HEK293 (cell line): ENCODE measurements around the gene CARMIL3.
"Not testable (repeated sequence)": the region's sequence is repeated elsewhere in the genome, so short reads cannot be mapped to it uniquely, and the experiment has no call there.

Experiments used
- CTCF ChIA-PET: fragments of 350-600 bp; formaldehyde crosslinking; extraction: SDS; loops from one replicate; lab custom pipeline; 2021; ENCODE audit warnings: antibody characterized with exemption; lab: Yijun Ruan, JAX
- POLR2A ChIA-PET: fragments of 300-600 bp; formaldehyde crosslinking; extraction: SDS; loops from one replicate; lab custom pipeline; 2020; ENCODE audit warnings: antibody characterized with exemption, inconsistent platforms; lab: Yijun Ruan, JAX
- H3K27ac ChIP-seq: fragments of 200-500 bp; sonication (Bioruptor generic); 2 replicates; pipeline ENCODE4 v1.5.1; 2014; ENCODE audit warnings: low read depth, low read length, control low read depth, inconsistent platforms; ENCODE audit errors: extremely low read depth
- H3K36me3 ChIP-seq, 2 experiments: fragments of 200-500 bp in 1 of 2; sonication (Bioruptor generic) in 1 of 2; 1 replicate in 1 of 2; 2 replicates in 1 of 2; pipeline ENCODE4 v1.5.1; 2014 to 2017; ENCODE audit warnings: inconsistent platforms in 2 of 2, low read length in 2 of 2; ENCODE audit not compliant: control insufficient read depth in 2 of 2, insufficient read depth in 1 of 2
- H3K4me1 ChIP-seq: fragments of 200-500 bp; sonication (Bioruptor generic); 2 replicates; pipeline ENCODE4 v1.5.1; 2014; ENCODE audit warnings: mild to moderate bottlenecking, low read length, inconsistent platforms; ENCODE audit not compliant: control insufficient read depth, insufficient read depth
- H3K4me3 ChIP-seq: 2 replicates; pipeline ENCODE4 v1.5.1; 2011; ENCODE audit warnings: low read depth, mild to moderate bottlenecking, control low read depth, low read length, moderate library complexity
- H3K9me3 ChIP-seq: fragments of 200-500 bp; sonication (Bioruptor generic); 2 replicates; pipeline ENCODE4 v1.5.1; 2014; ENCODE audit warnings: low read depth, low read length, inconsistent platforms; ENCODE audit not compliant: control insufficient read depth, insufficient read depth
- ATF2 ChIP-seq: fragments of 450-650 bp; formaldehyde crosslinking; IDR thresholded peaks from 2 replicates; pipeline ENCODE4 v1.5.1; 2016; ENCODE audit warnings: missing biosample characterization, missing genetic modification characterization, low read depth
- GFI1B ChIP-seq: fragments of 450-650 bp; formaldehyde crosslinking; IDR thresholded peaks from 2 replicates; pipeline ENCODE4 v1.5.1; 2016; ENCODE audit warnings: missing biosample characterization, missing genetic modification characterization
- GLI4 ChIP-seq: fragments of 450-650 bp; formaldehyde crosslinking; IDR thresholded peaks from 2 replicates; pipeline ENCODE4 v1.5.1; 2016; ENCODE audit warnings: missing biosample characterization, missing genetic modification characterization
- HIC1 ChIP-seq: fragments of 450-650 bp; formaldehyde crosslinking; IDR thresholded peaks from 2 replicates; pipeline ENCODE4 v1.5.1; 2016; ENCODE audit warnings: missing biosample characterization, missing genetic modification characterization
- HOXA7 ChIP-seq: sonication (generic); formaldehyde crosslinking; IDR thresholded peaks from 2 replicates; pipeline ENCODE4 v1.8.1; 2022; ENCODE audit warnings: missing genetic modification reagents, borderline replicate concordance
- IKZF3 ChIP-seq: fragments of 450-650 bp; IDR thresholded peaks from 2 replicates; pipeline ENCODE4 v1.5.0; 2018; ENCODE audit warnings: missing biosample characterization, mild to moderate bottlenecking, missing genetic modification characterization, moderate library complexity
- KLF10 ChIP-seq: fragments of 450-650 bp; IDR thresholded peaks from 2 replicates; pipeline ENCODE4 v1.5.1; 2018; ENCODE audit warnings: missing biosample characterization, mild to moderate bottlenecking, missing genetic modification characterization
- PRDM1 ChIP-seq: fragments of 450-650 bp; formaldehyde crosslinking; IDR thresholded peaks from 2 replicates; pipeline ENCODE4; 2016; ENCODE audit warnings: missing biosample characterization, missing genetic modification characterization
- YY2 ChIP-seq: fragments of 450-650 bp; formaldehyde crosslinking; IDR thresholded peaks from 2 replicates; pipeline ENCODE4 v1.5.1; 2016; ENCODE audit warnings: missing biosample characterization, missing genetic modification characterization
- ZBTB1 ChIP-seq: fragments of 450-650 bp; formaldehyde crosslinking; IDR thresholded peaks from 2 replicates; pipeline ENCODE4 v1.5.1; 2016; ENCODE audit warnings: missing biosample characterization, missing genetic modification characterization
- ZBTB26 ChIP-seq: fragments of 450-650 bp; formaldehyde crosslinking; optimal IDR thresholded peaks from 2 replicates; pipeline ENCODE3; 2016; ENCODE audit warnings: missing biosample characterization, mild to moderate bottlenecking, missing genetic modification characterization
- ZBTB8A ChIP-seq: fragments of 450-650 bp; formaldehyde crosslinking; IDR thresholded peaks from 2 replicates; pipeline ENCODE4 v1.5.1; 2016; ENCODE audit warnings: missing biosample characterization, missing genetic modification characterization
- ZNF133 ChIP-seq: fragments of 450-650 bp; formaldehyde crosslinking; IDR thresholded peaks from 2 replicates; pipeline ENCODE4 v1.5.1; 2016; ENCODE audit warnings: missing biosample characterization, missing genetic modification characterization
- ZNF146 ChIP-seq: fragments of 450-650 bp; formaldehyde crosslinking; IDR thresholded peaks from 2 replicates; pipeline ENCODE4 v1.5.1; 2016; ENCODE audit warnings: missing biosample characterization, missing genetic modification characterization
- ZNF214 ChIP-seq: fragments of 450-650 bp; formaldehyde crosslinking; IDR thresholded peaks from 2 replicates; pipeline ENCODE4 v1.5.1; 2017; ENCODE audit warnings: missing biosample characterization, mild to moderate bottlenecking, missing genetic modification characterization, borderline replicate concordance
- ZNF239 ChIP-seq: fragments of 450-650 bp; formaldehyde crosslinking; IDR thresholded peaks from 2 replicates; pipeline ENCODE4 v1.5.1; 2016; ENCODE audit warnings: missing biosample characterization, missing genetic modification characterization
- ZNF292 ChIP-seq: fragments of 450-650 bp; formaldehyde crosslinking; IDR thresholded peaks from 2 replicates; pipeline ENCODE4 v1.5.1; 2016; ENCODE audit warnings: low read depth, missing biosample characterization, missing genetic modification characterization, borderline replicate concordance
- ZNF394 ChIP-seq: fragments of 450-650 bp; formaldehyde crosslinking; IDR thresholded peaks from 2 replicates; pipeline ENCODE4 v1.5.1; 2016; ENCODE audit warnings: missing biosample characterization, missing genetic modification characterization, mild to moderate bottlenecking, moderate library complexity, borderline replicate concordance
- ZNF639 ChIP-seq: fragments of 450-650 bp; formaldehyde crosslinking; IDR thresholded peaks from 2 replicates; pipeline ENCODE4 v1.5.1; 2016; ENCODE audit warnings: missing biosample characterization, missing genetic modification characterization
- ZNF664 ChIP-seq: fragments of 450-650 bp; formaldehyde crosslinking; IDR thresholded peaks from 2 replicates; pipeline ENCODE4 v1.5.1; 2016; ENCODE audit warnings: missing biosample characterization, missing genetic modification characterization
- ZNF692 ChIP-seq: fragments of 450-650 bp; formaldehyde crosslinking; IDR thresholded peaks from 2 replicates; pipeline ENCODE4 v1.5.1; 2016; ENCODE audit warnings: missing biosample characterization, missing genetic modification characterization
- ZNF707 ChIP-seq: fragments of 450-650 bp; formaldehyde crosslinking; IDR thresholded peaks from 2 replicates; pipeline ENCODE4 v1.5.1; 2016; ENCODE audit warnings: missing biosample characterization, missing genetic modification characterization
- ZNF830 ChIP-seq: fragments of 450-650 bp; IDR thresholded peaks from 2 replicates; pipeline ENCODE4 v1.5.0; 2018; ENCODE audit warnings: missing biosample characterization, missing genetic modification characterization, low read depth, mild to moderate bottlenecking, moderate library complexity
- ZSCAN30 ChIP-seq: fragments of 450-650 bp; IDR thresholded peaks from 2 replicates; pipeline ENCODE4 v1.5.1; 2018; ENCODE audit warnings: missing biosample characterization, mild to moderate bottlenecking, missing genetic modification characterization, moderate library complexity

Gene CARMIL3

GRCh38 chr14:24035769-24036168 is 16.0 kb upstream of the CARMIL3 start:
- H3K4me1 ChIP-seq, H3K36me3 ChIP-seq: not testable (repeated sequence)
- peak; percentile 34; the same call in 1 of the 2 replicates for TF ChIP-seq ZNF394 (tag by site-specific recombination)
- TF ChIP-seq, all 188 proteins: peak for 1; not testable (repeated sequence) for 187
- CTCF ChIA-PET, H3K9me3 ChIP-seq: not testable (repeated sequence)
- peak overlapping the region; percentile 80; the same call in 1 of the 2 replicates for H3K27ac ChIP-seq
- POLR2A ChIA-PET, result interaction anchor here (0.7 to 1.2 kb wide), 3 partner anchors 46 to 160 kb away, joined by 3 to 4 read pairs (median 3); partner anchors contain the start of gene TM9SF1
- peak overlapping the region; percentile 58 for H3K4me3 ChIP-seq

- Histone ChIP-seq H3K9me3 (no peaks in the 10 kb centered on the region), H3K36me3 (no peaks in the 10 kb centered on the region), H3K4me1 (no peaks in the 10 kb centered on the region), H3K27ac (peak overlapping the region; percentile 80), H3K4me3 (peak overlapping the region; percentile 58)
- CTCF ChIA-PET, result interaction anchor here (0.8 kb wide), 1 partner anchor 13 kb away, joined by 4 read pairs; no protein-coding TSS in a partner anchor
- POLR2A ChIA-PET, result interaction anchor here (0.6 to 1.2 kb wide), 4 partner anchors 28 to 159 kb away, joined by 3 to 4 read pairs (median 3); partner anchors contain the start of gene TM9SF1
- TF ChIP-seq ZNF664 (tag by site-specific recombination) (no peak), ZNF830 (tag by site-specific recombination) (no peak), ZNF133 (no peak), ZBTB1 (tag by site-specific recombination) (no peak), ZNF692 (peak; percentile 80), HIC1 (tag by site-specific recombination) (no peak), GFI1B (tag by site-specific recombination) (no peak), ZNF146 (tag by site-specific recombination) (peak; percentile 38; the same call in 1 of the 2 replicates), ZBTB26 (peak; percentile 53), GLI4 (tag by site-specific recombination) (peak; percentile 40; the same call in 1 of the 2 replicates), HOXA7 (CRISPR knock-in tag) (no peak), ZBTB8A (peak; percentile 76), KLF10 (tag by site-specific recombination) (no peak; the same call in 1 of the 2 replicates), ZNF214 (tag by site-specific recombination) (no peak), PRDM1 (tag by site-specific recombination) (no peak), YY2 (tag by site-specific recombination) (no peak), ZNF707 (no peak), ZNF292 (tag by site-specific recombination) (no peak), IKZF3 (tag by site-specific recombination) (peak; percentile 54), ZNF639 (peak; percentile 84), ZNF239 (tag by site-specific recombination) (no peak), ZSCAN30 (tag by site-specific recombination) (no peak), ATF2 (tag by site-specific recombination) (no peak)
Observed at GRCh38 chr14:24036169-24036962, 15.4 kb upstream of the CARMIL3 start.
